ENCODE measurements around the gene CCDC30.
"Not testable (repeated sequence)": the region's sequence is repeated elsewhere in the genome, so short reads cannot be mapped to it uniquely, and the experiment has no call there.

Gene CCDC30

DNA sequence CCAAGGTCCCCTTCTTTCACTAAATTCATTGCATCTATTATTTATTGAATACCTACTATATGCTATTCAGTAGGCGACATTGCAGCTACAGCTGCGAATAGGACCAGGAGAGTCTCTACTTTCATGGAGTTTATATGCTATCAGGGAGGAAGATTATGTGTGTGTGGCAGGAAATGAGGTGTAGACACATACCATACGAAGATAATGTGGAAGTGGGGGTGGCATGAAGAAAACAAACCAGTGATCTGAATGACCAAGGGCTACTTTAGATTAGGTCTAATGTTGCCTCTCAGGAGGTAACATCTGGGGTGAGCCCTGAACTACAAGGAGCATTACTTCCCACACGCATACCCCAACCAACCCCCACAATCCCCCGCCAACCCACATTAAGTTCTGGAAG is 194.1 kb downstream of the CCDC30 start:
- DNase-seq (ENCODE audit: low read depth in 2 of 2), result no peak

DNA sequence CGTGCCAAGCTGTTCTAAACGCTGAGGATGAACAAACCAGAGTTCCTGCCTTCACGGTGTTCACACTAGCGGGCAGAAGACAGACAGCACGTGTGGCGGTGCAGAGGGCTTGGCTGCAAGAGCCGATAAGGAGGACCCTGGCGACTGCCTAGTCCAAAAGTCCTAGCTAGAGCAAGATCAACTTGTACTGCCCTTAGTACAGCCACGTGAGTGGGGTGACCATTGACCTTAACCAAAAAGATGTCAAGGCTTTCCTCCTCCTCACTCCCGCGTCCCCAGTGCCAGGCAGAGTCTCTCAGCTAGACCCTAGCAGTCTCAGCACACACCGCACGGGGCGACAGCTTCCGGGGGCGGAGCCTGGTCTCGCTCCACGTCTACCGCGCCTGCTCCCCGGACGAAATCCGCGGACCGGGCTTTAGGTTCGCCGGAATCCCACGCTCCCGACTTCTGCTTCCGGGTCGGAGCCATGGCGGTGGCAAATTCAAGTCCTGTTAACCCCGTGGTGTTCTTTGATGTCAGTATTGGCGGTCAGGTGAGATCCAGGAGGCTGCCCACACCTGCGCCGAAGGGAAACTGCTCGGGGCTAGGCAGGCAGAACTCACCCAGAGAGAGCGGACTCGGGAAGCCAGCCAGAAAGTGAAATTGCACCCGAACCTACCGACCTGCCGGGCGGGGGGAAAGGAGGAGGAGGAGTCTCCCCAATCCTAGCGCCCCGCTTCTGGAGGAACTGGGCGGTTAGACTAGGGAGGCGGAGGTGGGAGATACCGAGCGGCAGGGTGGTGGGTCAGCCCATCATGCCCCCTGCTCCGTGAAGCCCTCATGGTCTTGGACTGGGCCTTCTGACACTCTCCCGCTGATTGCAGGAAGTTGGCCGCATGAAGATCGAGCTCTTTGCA is 195.1 kb downstream of the CCDC30 start, which contains the start of gene PPIH:
PPIH (plus strand) TSS at position 443 of the 896 bp plus-strand sequence; CDS start at position 467, 24 bp downstream.
- peak; percentile 90 to 96 for DNase-seq (ENCODE audit: low read depth in 2 of 2)

DNA sequence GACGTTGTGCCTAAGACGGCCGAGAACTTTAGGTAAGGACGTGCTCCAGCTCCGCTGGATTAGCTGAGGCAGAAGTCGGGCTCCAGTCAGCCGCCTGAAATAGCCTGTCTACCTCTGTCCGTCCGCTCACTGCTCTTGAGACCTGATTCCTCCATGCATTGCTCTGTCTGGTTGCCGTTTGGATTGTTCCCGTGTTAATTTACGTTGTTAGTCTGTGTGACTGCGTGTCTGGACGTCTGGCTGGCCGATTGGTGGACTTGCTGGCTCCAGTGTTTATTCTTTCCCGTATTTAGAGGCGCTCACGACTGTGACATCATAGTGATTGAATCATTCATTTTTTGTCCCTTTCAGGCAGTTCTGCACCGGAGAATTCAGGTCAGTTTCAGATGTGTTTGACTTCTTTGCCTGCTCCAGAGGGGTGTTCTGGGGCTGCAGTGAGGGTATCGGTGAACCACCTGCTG is 195.8 kb downstream of the CCDC30 start:
- DNase-seq (ENCODE audit: low read depth in 2 of 2), result no peak

DNA sequence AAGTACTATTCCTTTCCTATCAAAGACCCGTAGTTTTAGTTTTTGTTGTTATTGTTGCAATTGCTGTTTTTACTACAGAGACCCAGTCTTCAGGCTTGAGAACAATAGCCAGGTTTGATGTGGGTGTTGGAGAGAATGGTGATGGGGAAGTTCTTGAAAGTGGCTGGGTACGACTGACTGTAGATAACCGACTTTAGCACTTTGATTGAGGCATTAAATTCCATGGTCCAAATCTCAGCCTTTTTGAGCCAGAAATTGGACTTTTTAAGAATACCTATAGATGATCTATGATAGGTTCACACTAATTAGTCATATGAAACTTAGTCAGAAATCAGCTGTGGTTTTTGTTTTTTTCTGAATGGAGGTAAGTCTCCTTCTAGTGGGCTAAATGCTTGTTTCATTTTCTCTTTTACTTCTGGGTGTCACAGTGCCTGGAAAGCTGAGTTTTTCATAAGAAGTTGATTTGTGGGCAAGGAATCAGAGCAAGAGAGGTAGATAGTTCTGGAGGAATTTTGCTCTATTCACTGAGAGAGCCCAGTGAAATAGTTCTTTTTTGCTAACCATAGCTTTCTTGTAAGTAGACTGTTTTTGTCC is 197.9 kb downstream of the CCDC30 start:
- DNase-seq (ENCODE audit: low read depth in 2 of 2), result no peak

DNA sequence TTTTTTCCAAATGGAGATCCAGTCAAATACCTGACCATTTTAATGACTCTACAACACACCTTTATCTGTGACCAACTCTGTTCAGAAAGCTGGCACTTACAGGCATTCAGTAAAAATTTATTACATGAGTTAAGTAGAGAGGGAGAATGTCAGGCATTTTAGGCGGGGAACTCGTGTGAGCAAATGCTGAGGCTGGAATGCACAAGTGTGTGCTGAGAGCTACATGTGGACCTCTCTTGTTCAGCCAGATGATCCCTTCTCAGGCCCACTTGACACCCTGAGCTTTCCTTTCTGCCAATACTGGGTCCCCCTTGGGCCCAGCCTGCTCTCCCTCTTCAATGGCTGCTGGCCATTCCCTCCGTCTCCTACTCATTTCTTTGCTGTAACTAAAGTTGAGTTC is 206.8 kb downstream of the CCDC30 start:
- DNase-seq (ENCODE audit: low read depth in 2 of 2), result no peak

DNA sequence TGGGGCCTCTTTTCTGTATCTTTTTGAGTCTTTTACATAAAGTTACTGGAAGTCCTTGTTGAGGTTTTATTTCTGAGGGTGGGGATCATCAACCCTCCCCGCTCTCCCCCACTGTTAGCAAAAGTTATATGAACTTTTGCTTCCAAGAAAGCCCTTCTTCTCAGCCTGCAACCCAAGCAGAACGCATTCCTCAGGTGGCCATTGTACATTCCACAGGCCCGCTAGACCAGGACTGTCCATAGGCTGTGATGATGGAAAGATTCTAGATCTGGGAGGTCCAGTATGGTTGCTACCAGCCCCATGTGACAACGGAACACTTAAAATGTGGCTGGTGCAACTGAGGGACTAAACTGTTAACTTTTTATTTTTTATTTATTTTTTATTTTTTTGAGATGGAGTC is 207.3 kb downstream of the CCDC30 start:
- DNase-seq (ENCODE audit: low read depth in 2 of 2), result no peak

DNA sequence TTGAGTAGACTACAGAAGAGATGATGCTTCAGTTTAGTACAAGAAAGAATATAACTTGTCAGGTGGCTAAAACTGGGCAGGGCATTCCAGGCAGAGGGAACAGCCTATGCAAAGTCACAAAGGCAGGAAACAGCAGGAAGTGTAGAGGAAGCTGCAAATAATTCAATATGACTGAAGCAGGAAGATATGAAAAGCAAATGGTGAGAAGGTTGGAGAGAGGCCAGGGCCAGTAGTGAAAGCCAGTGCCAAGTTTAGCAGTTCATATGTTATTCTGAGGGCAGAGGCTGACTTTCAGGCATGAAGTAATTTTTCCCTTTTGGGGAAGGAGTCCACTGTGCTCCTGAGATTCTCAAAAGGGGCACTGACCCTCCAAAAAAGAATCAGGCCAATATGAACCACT is 211.1 kb downstream of the CCDC30 start:
- no peak for DNase-seq (ENCODE audit: low read depth in 2 of 2)

DNA sequence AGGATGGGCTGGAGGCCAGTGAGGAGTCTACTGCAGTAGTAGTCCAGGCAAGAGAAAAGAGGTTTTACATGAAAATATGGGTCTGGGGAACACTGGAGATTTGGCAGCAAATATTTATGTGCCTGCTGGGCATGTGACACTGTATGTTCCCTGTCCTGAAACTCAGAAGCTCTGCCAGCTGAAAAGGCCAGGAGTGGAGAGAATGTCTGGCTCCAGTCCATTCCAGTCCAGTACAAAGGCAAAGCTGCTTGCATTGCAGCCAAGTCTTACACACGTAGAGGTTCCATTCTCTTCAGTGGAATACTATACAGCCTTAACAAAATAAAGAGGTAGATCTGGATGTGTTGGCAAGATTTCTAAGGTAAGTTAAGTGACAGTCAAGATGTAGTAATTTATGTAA is 211.6 kb downstream of the CCDC30 start:
- DNase-seq (ENCODE audit: low read depth in 2 of 2), result no peak

DNA sequence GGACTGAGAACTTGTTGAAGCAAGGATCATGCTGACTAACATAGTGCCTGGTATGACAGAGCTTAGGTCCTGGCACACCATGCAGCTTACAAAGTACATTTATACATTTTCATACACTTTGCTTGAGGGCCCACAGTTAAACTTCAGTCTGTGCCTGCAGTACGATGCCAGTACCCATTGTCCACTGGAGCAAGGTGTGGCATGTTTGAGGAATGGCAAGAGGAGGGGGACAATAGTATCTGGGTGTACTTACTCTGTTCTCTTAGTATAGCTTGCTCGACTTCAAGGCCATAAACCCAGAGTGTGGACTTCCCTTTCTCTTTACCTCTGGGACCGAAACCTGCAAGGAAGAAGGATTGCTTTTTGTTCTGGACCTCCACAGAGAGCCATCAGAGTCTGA is 212.4 kb downstream of the CCDC30 start:
- no peak for DNase-seq (ENCODE audit: low read depth in 2 of 2)

DNA sequence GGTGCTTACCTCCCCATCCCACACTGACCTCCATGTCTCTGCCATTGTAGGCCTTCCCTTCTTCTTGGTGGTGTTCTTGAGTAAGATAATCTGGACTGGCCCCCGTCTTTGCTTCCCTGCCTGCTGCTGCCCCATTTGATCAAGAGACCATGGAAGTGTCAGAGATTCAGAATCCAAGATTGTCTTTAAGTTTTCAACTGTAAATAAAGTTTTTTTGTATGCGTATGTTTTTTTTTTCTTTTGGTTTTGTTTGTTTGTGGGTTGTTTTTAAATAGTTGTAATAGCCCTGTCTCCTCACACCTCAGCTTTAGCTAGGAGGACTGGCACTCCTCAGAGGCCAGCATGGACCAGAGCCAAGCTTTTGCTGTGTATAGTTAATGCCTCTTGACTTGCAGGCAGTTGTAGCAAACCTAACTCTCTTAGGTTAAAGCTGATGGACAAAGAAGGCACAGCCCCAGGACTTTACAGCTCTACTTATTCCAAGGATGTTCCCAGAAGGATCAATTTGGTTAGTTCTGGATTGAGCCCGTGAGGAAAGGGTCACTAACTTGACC is 213.5 kb downstream of the CCDC30 start:
- DNase-seq (ENCODE audit: low read depth in 2 of 2), result no peak

DNA sequence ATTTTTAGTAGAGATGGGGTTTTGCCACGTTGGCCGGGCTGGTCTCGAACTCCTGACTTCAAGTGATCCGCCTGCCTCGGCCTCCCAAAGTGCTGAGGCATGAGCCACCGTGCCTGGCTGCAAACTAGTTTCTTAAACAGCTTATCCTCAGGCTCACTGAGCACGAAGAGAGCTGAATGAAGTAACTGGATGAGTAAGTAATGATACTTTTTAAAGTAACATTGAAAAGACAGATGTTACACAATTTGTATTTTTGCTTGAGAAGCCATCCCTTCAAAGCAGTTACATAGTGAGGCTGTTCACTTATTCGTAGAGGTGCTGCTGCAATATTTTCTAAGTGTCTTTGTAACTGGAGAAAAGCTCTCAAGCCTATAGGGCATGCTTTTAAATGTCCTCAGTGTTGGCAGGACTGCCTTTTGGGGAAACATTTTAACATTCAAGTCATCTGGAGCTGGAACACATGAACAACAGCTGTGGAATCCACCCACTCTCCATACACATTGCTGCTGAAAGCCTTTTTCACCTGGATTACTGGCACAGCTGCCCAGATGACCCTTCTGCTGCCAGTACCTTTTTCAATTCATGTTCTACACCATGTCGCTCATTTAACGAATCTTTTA is 216.4 kb downstream of the CCDC30 start:
- no peak for DNase-seq (ENCODE audit: low read depth in 2 of 2)

DNA sequence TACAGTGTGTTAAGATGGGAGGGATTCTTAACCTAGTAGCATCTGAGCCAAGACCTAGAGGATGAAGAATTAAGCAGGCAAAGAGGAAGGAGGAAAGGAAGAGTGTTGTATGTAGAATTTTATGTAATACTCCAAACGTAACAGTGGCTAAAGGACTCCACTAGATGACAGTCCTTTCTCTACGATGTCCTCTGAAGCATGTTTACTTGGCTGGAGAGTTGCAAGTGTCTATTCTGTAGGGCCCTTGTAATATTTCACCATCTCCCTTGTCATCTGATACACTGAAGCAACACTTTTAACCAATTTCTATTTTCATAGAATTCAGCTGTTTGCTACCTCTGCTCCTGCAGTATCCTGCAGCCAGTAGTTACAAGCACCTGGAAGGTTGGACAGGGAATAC is 217.0 kb downstream of the CCDC30 start:
- no peak for DNase-seq (ENCODE audit: low read depth in 2 of 2)

DNA sequence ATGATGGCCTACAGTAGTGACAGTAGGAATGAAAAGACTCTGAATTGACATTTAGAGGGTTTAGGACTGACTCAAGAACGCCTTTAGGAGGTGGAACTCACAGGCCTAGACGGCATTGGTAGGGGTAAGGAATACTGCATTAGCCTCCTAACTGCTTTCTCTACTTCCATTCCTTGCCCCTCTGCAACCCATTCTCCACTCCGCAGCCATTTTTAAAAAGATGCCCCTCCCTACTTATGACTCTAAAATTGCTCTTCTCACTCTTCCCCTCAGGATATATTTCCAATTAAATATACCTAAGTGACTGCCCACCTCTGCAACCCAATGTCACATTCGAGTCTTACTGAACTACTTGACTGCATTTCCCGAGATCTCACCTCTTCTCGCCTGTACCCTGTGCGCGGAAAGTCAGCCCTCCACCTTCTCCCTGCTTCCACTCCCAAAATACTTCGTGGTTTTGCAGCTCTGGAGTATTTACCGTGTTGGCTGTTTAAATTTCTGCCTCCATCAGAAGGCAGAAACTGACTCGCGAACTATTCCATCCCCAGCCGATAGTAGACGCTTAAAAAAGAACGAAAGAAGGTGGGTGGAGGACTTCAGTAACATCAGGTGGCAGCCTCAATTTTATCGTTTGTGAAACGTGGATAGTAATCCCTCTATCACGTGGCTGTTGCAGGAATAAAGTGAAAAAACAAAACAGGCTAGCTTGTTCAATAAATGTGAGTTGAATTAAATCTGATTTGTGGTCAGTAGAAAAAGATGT is 218.0 kb downstream of the CCDC30 start:
- peak in 1 of 2 donors; percentile 7 for DNase-seq (ENCODE audit: low read depth in 2 of 2)

DNA sequence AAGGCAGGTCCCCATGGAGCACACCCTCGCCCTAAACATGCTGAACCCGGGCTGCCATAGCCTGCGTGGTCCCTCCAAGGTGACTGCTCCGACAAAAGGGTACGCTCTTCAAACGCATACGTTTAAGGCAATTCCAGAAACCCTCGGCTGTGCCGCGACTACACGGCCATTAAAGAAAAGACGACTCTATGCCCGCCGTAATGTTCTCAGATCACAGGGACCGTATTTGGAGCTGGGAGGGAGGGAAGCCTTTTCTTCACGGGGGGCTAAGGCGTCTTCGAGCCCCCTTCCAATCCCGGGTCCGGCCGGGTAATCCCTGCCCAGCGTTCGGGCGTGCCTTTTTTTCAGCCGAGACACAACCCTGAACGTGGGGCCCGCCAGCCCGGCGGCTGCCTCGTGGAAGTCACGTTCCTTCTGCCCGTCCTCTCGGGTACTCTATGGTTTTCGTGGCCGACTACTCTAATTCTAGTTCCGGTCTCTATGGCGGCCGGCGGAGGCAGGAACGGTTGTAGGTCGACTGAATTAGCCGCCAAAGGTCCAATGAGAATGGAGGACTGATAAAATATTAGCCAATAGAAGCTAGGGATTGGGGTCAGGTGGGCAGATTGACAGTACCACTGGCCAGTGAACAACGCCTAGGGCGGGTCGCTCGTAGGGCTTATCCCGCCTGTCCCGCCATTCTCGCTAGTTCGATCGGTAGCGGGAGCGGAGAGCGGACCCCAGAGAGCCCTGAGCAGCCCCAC is 218.8 kb downstream of the CCDC30 start, which contains the start of gene YBX1:
YBX1 (plus strand) TSS at position 678 of the 743 bp plus-strand sequence. CDS start 148 bp downstream, outside the sequence.
- peak; percentile 88 to 91 for DNase-seq (ENCODE audit: low read depth in 2 of 2)

DNA sequence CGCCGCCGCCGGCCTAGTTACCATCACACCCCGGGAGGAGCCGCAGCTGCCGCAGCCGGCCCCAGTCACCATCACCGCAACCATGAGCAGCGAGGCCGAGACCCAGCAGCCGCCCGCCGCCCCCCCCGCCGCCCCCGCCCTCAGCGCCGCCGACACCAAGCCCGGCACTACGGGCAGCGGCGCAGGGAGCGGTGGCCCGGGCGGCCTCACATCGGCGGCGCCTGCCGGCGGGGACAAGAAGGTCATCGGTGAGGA is 219.3 kb downstream of the CCDC30 start:
- DNase-seq (ENCODE audit: low read depth in 2 of 2), result not testable (repeated sequence)

DNA sequence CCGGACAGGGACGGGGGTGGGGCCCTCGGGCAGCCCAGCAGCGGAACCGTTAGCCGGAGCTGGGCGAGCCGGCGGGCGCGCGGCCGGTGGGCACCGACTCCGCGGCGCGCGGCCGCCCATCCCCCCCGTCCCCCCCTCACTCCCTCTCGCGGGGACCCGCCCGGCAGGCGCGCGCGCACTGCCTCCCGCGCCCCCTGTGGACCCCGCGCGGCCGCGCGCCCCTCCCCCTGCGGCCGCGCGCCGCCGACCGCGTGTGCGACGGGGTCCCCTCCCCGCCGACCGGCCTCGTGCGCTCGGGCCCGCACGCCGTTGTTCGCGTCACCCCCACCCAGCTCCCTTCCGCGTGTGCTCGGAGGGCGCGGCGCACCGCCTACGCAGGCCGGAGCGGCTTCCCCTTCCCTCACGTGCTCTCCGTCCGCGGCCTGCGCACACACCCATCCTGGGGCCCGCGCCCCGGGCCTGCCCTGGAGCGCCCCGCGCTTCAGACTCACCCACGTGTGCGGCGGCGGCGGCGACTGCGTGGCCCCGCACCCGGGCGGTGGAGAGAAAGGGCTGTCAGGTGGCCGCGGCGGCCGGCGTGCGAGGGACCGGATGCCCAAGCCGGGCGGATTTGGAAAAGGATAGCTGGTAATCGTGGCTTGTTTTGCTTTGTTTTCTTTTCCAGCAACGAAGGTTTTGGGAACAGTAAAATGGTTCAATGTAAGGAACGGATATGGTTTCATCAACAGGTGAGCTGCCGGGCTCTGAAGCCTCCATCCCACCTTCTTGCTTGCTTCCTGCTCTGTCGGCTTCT is 219.8 kb downstream of the CCDC30 start:
- peak; percentile 51 to 60 for DNase-seq (ENCODE audit: low read depth in 2 of 2)

DNA sequence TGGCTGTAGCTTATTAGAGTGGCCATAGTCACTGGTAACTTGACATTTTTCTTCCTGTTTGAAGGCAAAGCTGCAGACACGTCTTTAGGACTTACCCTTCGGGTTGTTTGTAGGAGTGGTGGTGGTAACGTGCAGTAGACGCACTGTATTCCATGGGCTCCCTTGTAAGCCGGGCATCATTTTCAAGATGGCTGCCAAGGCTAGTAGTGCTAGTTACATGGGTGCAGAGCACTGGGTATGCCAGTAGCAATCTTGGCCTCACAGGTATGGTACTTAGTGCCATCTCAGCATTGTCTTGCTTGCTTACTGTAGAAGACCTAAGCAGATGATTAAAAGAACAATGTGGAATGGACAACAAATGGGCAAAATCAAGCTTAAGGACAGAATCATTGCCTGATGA is 221.1 kb downstream of the CCDC30 start:
- peak in 1 of 2 donors; percentile 13 for DNase-seq (ENCODE audit: low read depth in 2 of 2)

DNA sequence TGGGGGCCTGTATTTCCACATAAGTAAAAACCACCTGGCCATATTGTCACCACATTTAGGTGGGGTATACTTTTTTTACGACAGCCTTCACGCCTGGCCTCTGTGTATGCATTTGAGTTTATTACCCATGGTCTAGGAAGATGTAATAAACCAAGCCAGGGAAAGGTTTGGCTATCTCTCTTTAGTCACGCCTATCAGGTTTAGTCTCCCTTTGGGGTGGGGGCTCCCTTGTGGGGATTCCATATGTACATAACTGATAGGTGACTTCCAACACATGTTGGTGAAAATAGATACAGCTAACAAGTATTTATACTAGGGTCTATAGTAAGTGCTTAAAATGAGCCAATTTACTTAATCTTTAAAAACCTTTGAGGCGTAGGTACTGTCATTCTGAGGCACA is 223.3 kb downstream of the CCDC30 start:
- DNase-seq (ENCODE audit: low read depth in 2 of 2), result no peak

DNA sequence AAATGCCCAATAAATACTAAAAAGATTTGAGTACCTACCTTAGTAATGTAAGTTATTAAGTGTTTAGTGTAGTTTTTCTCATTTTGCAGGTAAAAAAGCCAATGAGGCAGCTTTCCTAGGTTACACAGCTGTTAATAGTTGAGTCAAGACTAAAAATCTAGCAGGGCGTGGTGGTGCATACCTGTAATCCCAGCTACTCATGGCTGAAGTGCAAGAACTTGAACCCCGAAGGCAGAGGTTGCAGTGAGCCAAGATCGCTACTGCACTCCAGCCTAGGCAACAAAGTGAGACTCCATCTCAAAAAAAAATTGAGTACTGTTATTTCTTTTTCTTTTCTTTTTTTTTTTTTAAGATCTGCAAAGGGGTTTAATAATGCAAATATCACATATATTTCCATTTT is 226.8 kb downstream of the CCDC30 start:
- DNase-seq (ENCODE audit: low read depth in 2 of 2), result no peak

DNA sequence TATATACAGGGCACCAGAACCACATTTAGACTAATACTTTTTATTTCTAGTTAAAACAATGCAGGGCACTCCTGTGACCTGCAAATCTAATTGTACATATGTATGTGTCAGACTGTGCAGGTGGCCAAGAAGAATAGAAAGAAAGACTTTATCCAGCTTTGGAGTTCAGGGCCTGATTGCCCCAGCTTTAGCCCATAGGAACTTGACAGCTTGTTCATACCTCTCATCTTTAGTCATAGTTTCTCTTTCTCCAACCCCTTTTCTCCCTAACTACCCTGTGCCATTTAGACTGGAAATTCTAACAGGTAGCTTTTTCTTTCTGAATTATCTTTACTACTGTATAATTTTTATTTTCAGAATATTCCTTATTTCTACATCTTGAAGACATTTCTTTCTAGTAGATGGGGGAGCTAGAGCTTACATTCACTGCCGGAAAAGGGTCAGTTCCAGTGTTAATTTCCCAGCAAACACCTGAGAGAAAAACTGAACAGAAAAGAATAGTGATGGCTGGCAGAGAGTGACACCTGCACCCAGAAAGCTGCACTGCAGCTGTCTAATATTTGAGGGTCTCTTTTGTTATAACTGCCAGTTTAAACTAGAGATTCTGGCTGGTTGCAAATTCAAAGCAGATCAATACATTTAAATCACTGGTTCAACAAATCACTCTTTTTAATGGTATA is 227.5 kb downstream of the CCDC30 start:
- DNase-seq (ENCODE audit: low read depth in 2 of 2), result no peak
